Measurements from ENCODE around the gene TOX4. TPM values are rescaled to one million over a fixed set of nuclear protein-coding genes. Genes with fewer than 3 reads are reported as not detected.

Gene TOX4
- total and polyA plus RNA-seq, 2 of the 4 experiments (the other 2 are of a cell fraction) = 26.7 to 56.6 TPM

DNA sequence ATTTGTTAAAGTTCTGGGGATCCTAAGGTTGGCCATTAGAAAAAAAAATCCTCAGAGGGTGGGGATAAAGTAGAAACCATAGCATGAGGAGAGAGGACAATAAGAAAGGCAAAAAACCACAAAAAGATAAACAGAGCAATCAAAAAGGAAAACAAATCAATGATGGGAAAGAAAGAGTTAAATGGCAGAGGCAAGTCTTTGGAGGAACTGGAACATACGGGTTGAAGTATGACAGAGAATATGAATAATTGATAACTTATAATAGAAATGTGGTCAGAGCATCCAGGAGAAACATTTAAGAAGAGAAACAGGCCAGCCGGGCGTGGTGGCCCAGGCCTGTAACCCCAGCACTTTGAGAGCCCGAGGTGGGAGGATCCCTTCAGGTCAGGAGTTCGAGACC, 67.0 kb downstream of the TOX4 start:
- ChIA-PET POLR2A (ENCODE audit: unreplicated experiment) (no interaction called here), CTCF (no interaction called here)
- Histone ChIP-seq H3K79me1 (ENCODE audit: low read depth in 1 of 2, low read length in 2 of 2) (no peaks in the 10 kb centered on the region), H2BK20ac (ENCODE audit: low read depth, low read length) (no peak overlapping the region), H4K5ac (ENCODE audit: low read depth, low read length) (no peak overlapping the region), H2AK9ac (replicated peaks; ENCODE audit: low read depth, low read length, poor library complexity) (no peak overlapping the region), H4K91ac (ENCODE audit: insufficient read depth, low read depth, low read length) (no peak overlapping the region), H3K9ac (ENCODE audit: low read depth, low read length) (no peak overlapping the region), H2AK5ac (ENCODE audit: low read depth, low read length) (no peak overlapping the region), H3K9me1 (ENCODE audit: insufficient read depth, low read length) (no peaks in the 10 kb centered on the region), H2BK15ac (ENCODE audit: low read depth, low read length) (no peak overlapping the region), H4K20me1 (ENCODE audit: insufficient read depth, low read length) (no peaks in the 10 kb centered on the region), H3K56ac (ENCODE audit: extremely low read depth, insufficient read depth, low read length) (no peak overlapping the region), H3K27ac (ENCODE audit: insufficient read depth, low read length) (no peak overlapping the region), H3K4ac (ENCODE audit: low read depth, low read length) (no peak overlapping the region), H3K18ac (ENCODE audit: low read depth, low read length) (no peak overlapping the region), H3K9me3 (ENCODE audit: control insufficient read depth, insufficient read depth, low read length) (no peaks in the 10 kb centered on the region), H3K4me2 (ENCODE audit: low read depth, low read length) (no peak overlapping the region), H3K27me3 (ENCODE audit: control insufficient read depth, insufficient read depth, low read length) (peaks cover 8% of the 10 kb centered on the region), H3K14ac (replicated peaks; ENCODE audit: low read depth, low read length) (no peak overlapping the region), H4K8ac (ENCODE audit: low read depth in 2 of 2, low read length in 2 of 2) (no peak overlapping the region), H3K36me3 (ENCODE audit: control insufficient read depth, insufficient read depth, low read length) (no peaks in the 10 kb centered on the region), H2BK5ac (ENCODE audit: low read depth, low read length, poor library complexity, severe bottlenecking) (no peak overlapping the region), H3K4me1 (ENCODE audit: control insufficient read depth, insufficient read depth, low read length) (no peaks in the 10 kb centered on the region), H2BK120ac (ENCODE audit: low read depth, low read length) (no peak overlapping the region), H3K4me3 (ENCODE audit: insufficient read depth, low read depth, low read length) (no peak overlapping the region), H3K23ac (ENCODE audit: low read depth, low read length) (no peak overlapping the region), H2AFZ (replicated peaks; ENCODE audit: low read length, poor library complexity) (no peak overlapping the region)
- no peak for ATAC-seq (ENCODE audit: low read depth)
- in situ Hi-C loops (cut with MboI; ENCODE audit: low sequenced_read_pairs) (no loop called here), dilution Hi-C loops (cut with HindIII; ENCODE audit: low sequenced_read_pairs, unreplicated experiment) (no loop called here), intact Hi-C loops (cut with micrococcal nuclease) (no loop called here)
- WGBS, 2 experiments (ENCODE audit: extremely low coverage in 2 of 2, insufficient read length in 1 of 2) = no CpG with 5 or more reads among the region's 5 CpGs
- TF ChIP-seq MXI1 (IDR thresholded peaks at IDR 0.05; ENCODE audit: borderline replicate concordance, low read depth, low read length) (no peak), CEBPB (IDR thresholded peaks at IDR 0.05; ENCODE audit: low read depth, low read length) (no peak)
- DNase-seq = no peak
- BruUV-seq (replicated peaks) = no TSS peak

Data from IMR-90 (cell line).